GM12878 (cell line): ENCODE data around the gene MBD6.

ENCODE experiments used
- CHD1 ChIP-seq: IDR thresholded peaks from 2 replicates; pipeline ENCODE4 v1.6.1; 2012; ENCODE audit warnings: low read depth, low read length, improper control_type of control experiment
- SIN3A ChIP-seq: IDR thresholded peaks from 2 replicates; pipeline ENCODE4 v1.6.1; 2012; ENCODE audit warnings: low read depth, low read length, improper control_type of control experiment

GRCh38 chr12:57481671-57482070, 41.0 kb upstream of the MBD6 start:
- TF ChIP-seq CHD1 (no peak), SIN3A (no peak)
